Activated T-helper 1 cell treated with anti-CD3 and anti-CD28 coated beads, Interleukin-12 subunit alpha, Interleukin-12 subunit beta, Interleukin-2, Interleukin-4 antibody, amounts not matched to agents 30 ng/mL and 10 ng/mL and 1 ng/mL, durations not matched to agents 14 hours and 24 hours and 36 hours (primary cell): Measurements from ENCODE around the gene DNER. TPM values are rescaled to one million over a fixed set of nuclear protein-coding genes. Genes with fewer than 3 reads are reported as not detected.

Experiments used
- DNase-seq: peaks from one replicate; pipeline ENCODE4 v3.0.0; 2021; ENCODE audit warnings: low spot score
- H3K27ac Mint-ChIP-seq: one replicate; pipeline ENCODE4 v1.8.0; 2021; ENCODE audit warnings: mild to moderate bottlenecking, mixed read lengths
- H3K27me3 Mint-ChIP-seq: one replicate; pipeline ENCODE4 v1.8.0; 2022; ENCODE audit warnings: mild to moderate bottlenecking, moderate library complexity, mixed read lengths; ENCODE audit not compliant: insufficient read depth
- H3K36me3 Mint-ChIP-seq: one replicate; pipeline ENCODE4 v1.8.0; 2021; ENCODE audit warnings: low read depth, mixed read lengths
- H3K4me1 Mint-ChIP-seq: one replicate; pipeline ENCODE4 v1.8.0; 2021; ENCODE audit warnings: low read depth, mixed read lengths
- H3K4me3 Mint-ChIP-seq: one replicate; pipeline ENCODE4 v1.8.0; 2021; ENCODE audit warnings: mild to moderate bottlenecking, moderate library complexity, mixed read lengths
- H3K9me3 Mint-ChIP-seq: one replicate; pipeline ENCODE4 v1.8.0; 2021; ENCODE audit warnings: mixed read lengths
- intact Hi-C: fragments of 100-400 bp; cut with micrococcal nuclease; formaldehyde crosslinking; loops from one replicate; pipeline ENCODE4 v1.15.1; 2024
- total RNA-seq: library from RNA; stranded (reverse); gene quantifications from 2 replicates; pipeline ENCODE4 v1.2.3, GENCODE V29; 2022

DNER gene
- total RNA-seq, 1 donor from 2014 or later = not detected

GRCh38 chr2:229653531-229653930, 60.8 kb downstream of the DNER start:
- H3K4me3 Mint-ChIP-seq = no peak overlapping the region
- no peaks in the 10 kb centered on the region for H3K4me1 Mint-ChIP-seq
- peaks cover 7% of the 10 kb centered on the region for H3K27me3 Mint-ChIP-seq
- DNase-seq = no peak
- H3K36me3 Mint-ChIP-seq = no peaks in the 10 kb centered on the region
- H3K9me3 Mint-ChIP-seq = no peaks in the 10 kb centered on the region
- intact Hi-C loops = no loop called here
- no peak overlapping the region for H3K27ac Mint-ChIP-seq

DNA sequence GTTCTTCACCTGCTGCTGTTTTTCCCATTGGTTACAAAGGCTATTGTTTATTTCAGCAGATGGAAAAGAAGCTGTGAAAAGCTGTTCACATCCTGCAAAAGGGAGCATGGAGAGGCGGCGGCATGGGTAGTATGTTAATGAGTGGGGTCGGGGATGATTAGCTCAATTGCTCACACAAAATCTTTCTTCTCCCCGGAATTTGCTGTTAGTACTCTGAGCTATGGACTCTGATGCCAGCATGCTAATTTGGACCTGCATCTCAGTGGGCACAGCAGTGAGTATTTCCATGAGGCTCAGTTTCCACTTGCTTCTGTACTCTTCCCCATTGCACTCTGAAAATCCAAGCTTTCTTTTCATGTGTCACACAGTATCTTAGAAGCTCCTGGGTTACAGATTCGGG, 61.6 kb downstream of the DNER start:
- H3K9me3 Mint-ChIP-seq = no peaks in the 10 kb centered on the region
- no peak for DNase-seq
- no peak overlapping the region for H3K4me3 Mint-ChIP-seq
- H3K4me1 Mint-ChIP-seq = no peaks in the 10 kb centered on the region
- peaks cover 7% of the 10 kb centered on the region for H3K27me3 Mint-ChIP-seq
- intact Hi-C loops = no loop called here
- no peak overlapping the region for H3K27ac Mint-ChIP-seq
- H3K36me3 Mint-ChIP-seq = no peaks in the 10 kb centered on the region

DNA sequence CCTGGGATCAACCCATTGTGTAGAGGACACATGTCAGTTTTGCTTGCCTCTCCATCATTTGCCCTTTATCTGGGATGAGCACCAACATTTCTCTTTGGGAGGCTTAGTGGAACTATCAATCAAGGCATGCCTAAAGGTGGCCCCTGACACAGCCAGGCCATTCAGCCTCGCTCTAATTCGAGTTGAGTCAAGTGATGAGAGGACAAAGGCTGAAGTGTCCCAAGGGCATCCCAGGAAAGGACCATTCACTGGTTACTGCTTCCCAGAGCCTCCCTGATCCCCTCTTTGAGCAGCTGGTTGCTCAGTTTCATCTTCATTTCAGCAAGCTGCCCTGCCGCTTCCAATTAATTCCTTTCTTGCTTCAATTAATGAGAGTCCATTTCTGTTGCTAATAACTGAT, 63.5 kb downstream of the DNER start:
- Mint-ChIP-seq H3K27me3 (peaks cover 7% of the 10 kb centered on the region), H3K9me3 (no peaks in the 10 kb centered on the region), H3K4me1 (no peaks in the 10 kb centered on the region), H3K27ac (no peak overlapping the region), H3K36me3 (no peaks in the 10 kb centered on the region), H3K4me3 (no peak overlapping the region)
- no peak for DNase-seq
- intact Hi-C loops = no loop called here

GRCh38 chr2:229650059-229650458, 64.3 kb downstream of the DNER start:
- Mint-ChIP-seq H3K27ac (no peak overlapping the region), H3K9me3 (no peaks in the 10 kb centered on the region), H3K4me1 (no peaks in the 10 kb centered on the region), H3K4me3 (no peak overlapping the region), H3K27me3 (peaks cover 7% of the 10 kb centered on the region), H3K36me3 (no peaks in the 10 kb centered on the region)
- DNase-seq = no peak
- intact Hi-C loops = no loop called here

DNA sequence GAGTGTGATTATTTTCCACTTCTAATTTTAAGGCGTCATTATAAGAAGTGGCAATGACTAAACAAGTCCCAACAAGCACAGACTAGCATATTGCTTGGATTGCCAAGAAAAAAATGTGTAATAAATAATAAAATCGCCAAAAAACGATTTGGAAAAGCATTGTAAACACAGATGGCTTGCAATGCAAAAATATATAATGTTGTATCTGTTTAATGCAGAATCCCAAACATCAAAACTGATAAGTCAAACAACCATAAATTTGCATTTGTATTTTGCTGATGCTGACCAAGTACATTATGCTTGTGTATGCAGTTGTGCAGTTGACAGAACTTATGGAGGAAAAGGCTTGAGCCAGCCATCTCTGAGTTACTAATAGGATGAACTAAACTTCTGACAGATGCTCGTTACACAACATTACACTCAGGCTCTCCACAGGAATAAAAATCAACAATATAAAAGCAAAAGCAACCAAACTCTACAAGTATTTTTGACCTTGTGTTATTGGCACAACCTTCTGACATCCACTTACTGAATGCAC, 68.1 kb downstream of the DNER start:
- no peaks in the 10 kb centered on the region for H3K36me3 Mint-ChIP-seq
- intact Hi-C loops = no loop called here
- no peaks in the 10 kb centered on the region for H3K9me3 Mint-ChIP-seq
- H3K4me1 Mint-ChIP-seq = no peaks in the 10 kb centered on the region
- no peak overlapping the region for H3K4me3 Mint-ChIP-seq
- no peak overlapping the region for H3K27ac Mint-ChIP-seq
- no peak for DNase-seq
- H3K27me3 Mint-ChIP-seq = no peaks in the 10 kb centered on the region

GRCh38 chr2:229642371-229642770, 72.0 kb downstream of the DNER start:
- Mint-ChIP-seq H3K27me3 (peaks cover 2% of the 10 kb centered on the region), H3K36me3 (no peaks in the 10 kb centered on the region), H3K4me1 (no peaks in the 10 kb centered on the region), H3K4me3 (no peak overlapping the region), H3K27ac (no peak overlapping the region), H3K9me3 (no peaks in the 10 kb centered on the region)
- no peak for DNase-seq
- intact Hi-C loops = no loop called here

- no peak overlapping the region for H3K27ac Mint-ChIP-seq
- H3K27me3 Mint-ChIP-seq = peaks cover 5% of the 10 kb centered on the region
- no peaks in the 10 kb centered on the region for H3K36me3 Mint-ChIP-seq
- H3K9me3 Mint-ChIP-seq = no peaks in the 10 kb centered on the region
- no peak overlapping the region for H3K4me3 Mint-ChIP-seq
- DNase-seq = no peak
- H3K4me1 Mint-ChIP-seq = no peaks in the 10 kb centered on the region
- intact Hi-C loops = no loop called here
Measured at GRCh38 chr2:229641676-229642075, 72.7 kb downstream of the DNER start.

- Mint-ChIP-seq H3K4me1 (no peaks in the 10 kb centered on the region), H3K9me3 (no peaks in the 10 kb centered on the region), H3K4me3 (no peak overlapping the region), H3K36me3 (no peaks in the 10 kb centered on the region), H3K27ac (no peak overlapping the region), H3K27me3 (peaks cover 5% of the 10 kb centered on the region)
- no peak for DNase-seq
- intact Hi-C loops = no loop called here
Measured at GRCh38 chr2:229640636-229641035, 73.7 kb downstream of the DNER start.

- Mint-ChIP-seq H3K4me1 (no peaks in the 10 kb centered on the region), H3K27me3 (peaks cover 15% of the 10 kb centered on the region), H3K9me3 (no peaks in the 10 kb centered on the region), H3K4me3 (no peak overlapping the region), H3K27ac (no peak overlapping the region), H3K36me3 (no peaks in the 10 kb centered on the region)
- intact Hi-C loops = no loop called here
- no peak for DNase-seq
Measured at GRCh38 chr2:229636571-229636970, 77.8 kb downstream of the DNER start.

DNA sequence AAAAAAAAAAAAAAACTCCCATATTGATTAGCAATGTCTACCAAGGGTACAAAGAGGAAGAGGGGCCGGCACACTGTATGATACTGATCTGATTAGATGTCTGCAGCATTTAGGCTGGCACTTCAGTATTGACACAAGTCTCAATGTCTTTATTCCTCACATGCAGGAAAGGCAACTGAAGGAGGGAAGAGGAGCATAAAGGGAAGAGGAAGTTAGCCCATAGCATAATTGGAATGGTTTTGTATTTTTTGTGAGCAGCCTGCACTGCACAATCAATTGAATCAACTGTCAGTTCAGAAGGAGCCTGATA, 79.0 kb downstream of the DNER start:
- H3K27ac Mint-ChIP-seq = no peak overlapping the region
- intact Hi-C loops = no loop called here
- no peak overlapping the region for H3K4me3 Mint-ChIP-seq
- no peaks in the 10 kb centered on the region for H3K9me3 Mint-ChIP-seq
- peaks cover 15% of the 10 kb centered on the region for H3K27me3 Mint-ChIP-seq
- H3K4me1 Mint-ChIP-seq = no peaks in the 10 kb centered on the region
- no peak for DNase-seq
- H3K36me3 Mint-ChIP-seq = no peaks in the 10 kb centered on the region

DNA sequence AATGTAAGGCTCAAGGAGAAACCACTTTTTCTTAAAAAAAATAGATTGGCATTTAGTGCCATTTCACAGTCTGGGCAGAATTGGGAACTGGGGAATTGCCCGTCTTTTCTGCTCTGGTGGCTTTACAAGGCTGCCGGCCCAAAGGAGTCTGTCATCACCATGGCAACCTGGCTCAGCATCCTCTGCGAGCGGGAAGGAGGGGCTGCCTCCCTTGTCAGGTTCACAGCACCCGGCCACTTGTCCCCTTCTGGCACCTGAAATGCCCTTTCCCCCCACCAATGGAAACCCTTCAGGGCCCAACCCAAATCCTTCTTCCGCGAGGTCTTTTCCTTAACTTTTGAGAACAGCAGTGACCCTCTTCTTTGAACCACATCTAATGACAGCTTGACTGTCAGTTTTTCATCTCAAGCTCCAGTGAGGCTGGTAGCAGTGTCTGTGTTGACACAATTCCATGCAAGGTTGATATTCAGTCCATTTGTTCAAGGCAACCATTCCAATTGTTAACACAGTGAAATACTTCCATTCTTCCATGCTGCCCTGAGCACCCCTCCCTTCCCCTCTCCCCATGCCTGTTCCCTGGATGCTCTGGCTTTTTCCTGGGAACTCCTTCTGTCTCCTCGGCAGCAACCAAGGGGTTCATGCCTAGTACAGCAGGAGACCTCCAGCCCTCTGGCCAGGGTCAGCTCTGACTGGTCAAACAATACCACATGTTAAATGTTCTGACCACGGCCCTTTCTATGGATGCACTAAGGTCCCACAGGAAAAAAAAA, 79.6 kb downstream of the DNER start:
- Mint-ChIP-seq H3K4me3 (no peak overlapping the region), H3K27me3 (peaks cover 15% of the 10 kb centered on the region), H3K4me1 (no peaks in the 10 kb centered on the region), H3K36me3 (no peaks in the 10 kb centered on the region), H3K27ac (no peak overlapping the region), H3K9me3 (no peaks in the 10 kb centered on the region)
- no peak for DNase-seq
- intact Hi-C loops = no loop called here

GRCh38 chr2:229633556-229633955, 80.8 kb downstream of the DNER start:
- no peak overlapping the region for H3K27ac Mint-ChIP-seq
- intact Hi-C loops = no loop called here
- no peak for DNase-seq
- peaks cover 13% of the 10 kb centered on the region for H3K27me3 Mint-ChIP-seq
- H3K4me1 Mint-ChIP-seq = no peaks in the 10 kb centered on the region
- no peaks in the 10 kb centered on the region for H3K36me3 Mint-ChIP-seq
- H3K4me3 Mint-ChIP-seq = no peak overlapping the region
- no peaks in the 10 kb centered on the region for H3K9me3 Mint-ChIP-seq

DNA sequence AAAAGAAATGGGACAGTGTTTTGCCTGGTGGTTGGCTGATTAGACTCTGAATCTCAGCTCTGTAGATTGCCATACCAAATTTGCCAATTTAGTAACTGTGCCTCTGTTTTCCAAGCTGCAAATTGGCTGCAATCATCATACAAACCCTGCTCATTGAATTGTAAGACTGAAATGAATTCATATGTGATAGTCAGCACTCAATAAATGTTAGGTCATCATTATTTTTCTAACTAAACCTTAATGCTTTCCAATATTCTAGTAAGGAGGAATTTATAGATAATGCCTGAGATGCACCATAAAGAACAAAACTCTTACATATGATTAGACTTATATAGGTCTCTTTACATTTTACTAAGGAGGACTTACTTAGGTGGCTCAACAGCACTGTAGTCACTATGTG, 85.3 kb downstream of the DNER start:
- intact Hi-C loops = no loop called here
- H3K27me3 Mint-ChIP-seq = peaks cover 10% of the 10 kb centered on the region
- H3K36me3 Mint-ChIP-seq = no peaks in the 10 kb centered on the region
- H3K9me3 Mint-ChIP-seq = no peaks in the 10 kb centered on the region
- H3K27ac Mint-ChIP-seq = no peak overlapping the region
- no peak for DNase-seq
- H3K4me3 Mint-ChIP-seq = no peak overlapping the region
- H3K4me1 Mint-ChIP-seq = no peaks in the 10 kb centered on the region

GRCh38 chr2:229627728-229628127, 86.6 kb downstream of the DNER start:
- intact Hi-C loops = no loop called here
- Mint-ChIP-seq H3K36me3 (no peaks in the 10 kb centered on the region), H3K4me1 (no peaks in the 10 kb centered on the region), H3K4me3 (no peak overlapping the region), H3K9me3 (no peaks in the 10 kb centered on the region), H3K27me3 (peaks cover 5% of the 10 kb centered on the region), H3K27ac (no peak overlapping the region)
- no peak for DNase-seq
